GM12878 (cell line): Measurements from ENCODE around the gene KRT4. TPM values are rescaled to one million over a fixed set of nuclear protein-coding genes. Genes with fewer than 3 reads are reported as not detected.

Experiments used
- ATAC-seq: fragments of 200-7000 bp; cut with Tn5 transposase; 3 replicates; pipeline ENCODE4 v1.9.1; 2020; ENCODE audit warnings: mild to moderate bottlenecking, moderate library complexity
- BruUV-seq: library from RNA; stranded (reverse); fragments of 400-500 nt; replicated peaks from 2 replicates; lab custom pipeline; 2021; lab: Mats Ljungman, UMichigan
- CTCF ChIA-PET: fragments of 300-600 bp; sonication (Branson Sonifier 250); formaldehyde crosslinking; extraction: SDS; loops from one replicate; lab custom pipeline; 2021; ENCODE audit warnings: inconsistent platforms; lab: Yijun Ruan, JAX
- POLR2A ChIA-PET: fragments of 350-600 bp; formaldehyde crosslinking; extraction: SDS; loops from one replicate; lab custom pipeline; 2021; ENCODE audit warnings: inconsistent platforms; lab: Charles Lee
- RAD21 ChIA-PET: fragments of 300-600 bp; sonication (Branson Sonifier 250); formaldehyde crosslinking; loops from one replicate; lab custom pipeline; 2023; ENCODE audit warnings: antibody characterized with exemption; ENCODE audit not compliant: unreplicated experiment; lab: Charles Lee
- SMC1A ChIA-PET: fragments of 300-600 bp; sonication (Branson Sonifier 250); formaldehyde crosslinking; loops from one replicate; lab custom pipeline; 2023; ENCODE audit not compliant: unreplicated experiment, uncharacterized antibody; lab: Charles Lee
- DNase-seq: peaks from one replicate; pipeline ENCODE4 v3.0.0-alpha.2; 2011; ENCODE audit warnings: low read depth, low spot score
- FAIRE-seq: peaks from 3 replicates; lab custom pipeline; 2011; peaks lifted over from hg19 to GRCh38; lab: Jason Lieb, UNC
- H2AFZ ChIP-seq: 2 replicates; pipeline ENCODE4 v1.6.0; 2011; ENCODE audit warnings: low read depth, low read length, control low read depth; ENCODE audit not compliant: control insufficient read depth
- H3K27ac ChIP-seq: 2 replicates; pipeline ENCODE4 v1.5.1; 2011; ENCODE audit warnings: control low read depth; ENCODE audit not compliant: control insufficient read depth, insufficient read depth
- H3K27me3 ChIP-seq, 2 experiments: replicated peaks in 1 of 2; 2 replicates each; pipeline versions ENCODE4 v1.6.0 to v1.6.1; 2011; ENCODE audit warnings: low read length in 1 of 2; ENCODE audit not compliant: control insufficient read depth in 2 of 2, insufficient read depth in 2 of 2
- H3K36me3 ChIP-seq, 2 experiments: 2 replicates each; pipeline ENCODE4 v1.5.1; 2011; ENCODE audit warnings: low read length in 1 of 2; ENCODE audit not compliant: control insufficient read depth in 2 of 2, insufficient read depth in 2 of 2
- H3K4me1 ChIP-seq: 2 replicates; pipeline ENCODE4 v1.6.1; 2011; ENCODE audit warnings: mild to moderate bottlenecking, low read length, moderate library complexity, mixed read lengths; ENCODE audit not compliant: control insufficient read depth, insufficient read depth
- H3K4me2 ChIP-seq: 2 replicates; pipeline ENCODE4 v1.6.0; 2011; ENCODE audit warnings: control low read depth; ENCODE audit not compliant: control insufficient read depth, insufficient read depth
- H3K4me3 ChIP-seq: fragments of 200-600 bp; sonication (generic); 2 replicates; pipeline ENCODE4 v1.5.1; 2016
- H3K79me2 ChIP-seq: 2 replicates; pipeline ENCODE4 v1.6.0; 2011; ENCODE audit warnings: low read length; ENCODE audit not compliant: control insufficient read depth, insufficient read depth
- H3K9ac ChIP-seq: 2 replicates; pipeline ENCODE4 v1.8.0; 2011; ENCODE audit warnings: low read length, control low read depth, mixed read lengths; ENCODE audit not compliant: control insufficient read depth, insufficient read depth
- H3K9me3 ChIP-seq: replicated peaks from 3 replicates; pipeline ENCODE4 v1.5.1; 2011; ENCODE audit warnings: mild to moderate bottlenecking, low read length; ENCODE audit not compliant: control insufficient read depth, insufficient read depth
- H4K20me1 ChIP-seq: 2 replicates; pipeline ENCODE4 v1.6.0; 2011; ENCODE audit not compliant: control insufficient read depth, insufficient read depth
- ASH2L ChIP-seq: fragments of 300-600, 200-600 bp; sonication (generic); IDR thresholded peaks from 2 replicates; pipeline ENCODE4 v1.6.1; 2017; ENCODE audit warnings: low read depth, mild to moderate bottlenecking, borderline replicate concordance
- ATF2 ChIP-seq: IDR thresholded peaks from 2 replicates; pipeline ENCODE4 v1.6.1; 2012; ENCODE audit warnings: low read length, inconsistent platforms
- BRCA1 ChIP-seq: IDR thresholded peaks from 2 replicates; pipeline ENCODE4 v1.6.1; 2011; ENCODE audit warnings: low read depth, low read length, improper control_type of control experiment
- CBX5 ChIP-seq: sonication (generic); IDR thresholded peaks from 2 replicates; pipeline ENCODE4 v1.6.1; 2016; ENCODE audit warnings: low read depth, moderate library complexity, mild to moderate bottlenecking, inconsistent platforms
- GABPA ChIP-seq: IDR thresholded peaks from 2 replicates; pipeline ENCODE4 v1.6.1; 2014; ENCODE audit warnings: antibody characterized with exemption, low read depth, mild to moderate bottlenecking, inconsistent platforms
- HDAC2 ChIP-seq: fragments of 200-600 bp; sonication (generic); IDR thresholded peaks from 2 replicates; pipeline ENCODE4 v1.6.1; 2017
- IRF4 ChIP-seq: IDR thresholded peaks from 2 replicates; pipeline ENCODE4 v1.6.1; 2011; ENCODE audit warnings: low read depth, low read length
- JUNB ChIP-seq: IDR thresholded peaks from 2 replicates; pipeline ENCODE4 v1.6.1; 2016; ENCODE audit warnings: antibody characterized with exemption, mild to moderate bottlenecking
- KLF5 ChIP-seq: fragments of 450-650 bp; IDR thresholded peaks from 2 replicates; pipeline ENCODE4 v1.6.1; 2014; ENCODE audit warnings: mild to moderate bottlenecking; ENCODE audit not compliant: partially characterized antibody
- NKRF ChIP-seq: fragments of 450-650 bp; conservative IDR thresholded peaks from 2 replicates; pipeline ENCODE4 v1.6.1; 2017; ENCODE audit warnings: mild to moderate bottlenecking, moderate library complexity
- NR2C2 ChIP-seq: IDR thresholded peaks from 2 replicates; pipeline ENCODE4 v1.6.1; 2011; ENCODE audit warnings: borderline replicate concordance, low read depth; ENCODE audit not compliant: control insufficient read depth, insufficient read length
- POLR2AphosphoS5 ChIP-seq: IDR thresholded peaks from 2 replicates; pipeline ENCODE4 v1.6.1; 2011; ENCODE audit warnings: mild to moderate bottlenecking, low read length, inconsistent platforms
- RAD51 ChIP-seq: fragments of 450-650 bp; IDR thresholded peaks from 2 replicates; pipeline ENCODE4 v1.6.1; 2016; ENCODE audit warnings: moderate library complexity, mild to moderate bottlenecking, inconsistent platforms
- SIX5 ChIP-seq: IDR thresholded peaks from 2 replicates; pipeline ENCODE4 v1.6.1; 2011; ENCODE audit warnings: mild to moderate bottlenecking, low read depth, low read length, moderate library complexity; ENCODE audit not compliant: severe bottlenecking
- SMC3 ChIP-seq: IDR thresholded peaks from 2 replicates; pipeline ENCODE4 v1.6.1; 2011; ENCODE audit warnings: low read length, improper control_type of control experiment, borderline replicate concordance
- SPI1 ChIP-seq: IDR thresholded peaks from 2 replicates; pipeline ENCODE4 v1.6.1; 2011; ENCODE audit warnings: low read depth, mild to moderate bottlenecking, low read length, moderate library complexity, borderline replicate concordance; ENCODE audit not compliant: insufficient read depth
- TARDBP ChIP-seq: IDR thresholded peaks from 2 replicates; pipeline ENCODE4 v1.6.1; 2016; ENCODE audit warnings: borderline replicate concordance
- ZNF384 ChIP-seq: IDR thresholded peaks from 2 replicates; pipeline ENCODE4 v1.6.1; 2012; ENCODE audit warnings: low read depth, mild to moderate bottlenecking, low read length, improper control_type of control experiment, borderline replicate concordance
- ZNF592 ChIP-seq: fragments of 450-650 bp; IDR thresholded peaks from 2 replicates; pipeline ENCODE4 v1.6.1; 2017; ENCODE audit warnings: mild to moderate bottlenecking, moderate library complexity
- WGBS: methylation state at CpG from one replicate; pipeline ENCODE4 v1.1.6; 2016; ENCODE audit warnings: low lambda C conversion rate; ENCODE audit not compliant: insufficient replicate concordance, insufficient coverage; ENCODE audit errors: missing lambda C conversion rate; 5-methylcytosine and 5-hydroxymethylcytosine counted together
- in situ Hi-C: fragments of 300-500 bp; cut with MboI; formaldehyde crosslinking; loops from 9 replicates; pipeline ENCODE4 v1.14.3; 2018; ENCODE audit warnings: mixed read lengths
- intact Hi-C: fragments of 100-400 bp; cut with micrococcal nuclease; formaldehyde crosslinking; loops from one replicate; pipeline ENCODE4 v1.14.2; 2022; ENCODE audit not compliant: unreplicated experiment
- polyA plus RNA-seq, 11 experiments: library from polyadenylated mRNA; depleted of rRNA in 4 of 11; unstranded in 6 of 11; stranded (reverse) in 5 of 11; fragments of >200 nt; fragmentation: Nextera tagmentation in 4 of 11; fragmentation: Illumina TruSeq in 1 of 11; extraction: Ambion mirVana in 4 of 11; extraction: Trizol in 1 of 11; gene quantifications; 1 replicate in 1 of 11; 2 replicates in 10 of 11; pipeline versions ENCODE4 v1.2.1 to v1.2.3, GENCODE V29; 2011 to 2016; ENCODE audit warnings: inconsistent platforms in 2 of 11, missing spikeins in 2 of 11, low read depth in 1 of 11
- total RNA-seq, 4 experiments: library from RNA; depleted of rRNA in 3 of 4; stranded (reverse); fragments of >200 nt in 3 of 4; fragmentation: Illumina TruSeq in 1 of 4; extraction: Trizol in 1 of 4; gene quantifications; 2 replicates each; pipeline versions ENCODE4 v1.2.1 to v1.2.3, GENCODE V29; 2013 to 2021

The KRT4 gene
- total and polyA plus RNA-seq, 10 of the 15 experiments (the other 5 are each of a cell fraction or from before 2014, with no cell fraction given): not detected

GRCh38 chr12:52817699-52818238 lies 3.9 kb upstream of the KRT4 start:
- BruUV-seq: no TSS peak
- in situ Hi-C loops (no loop called here), intact Hi-C loops (no loop called here)
- ChIA-PET SMC1A (no interaction called here), POLR2A (no interaction called here), RAD21 (no interaction called here), CTCF (no interaction called here)
- H3K36me3 ChIP-seq: no peaks in the 10 kb centered on the region
- no peak for ATAC-seq
- no peak overlapping the region for H3K4me2 ChIP-seq
- H3K79me2 ChIP-seq: no peaks in the 10 kb centered on the region
- no peaks in the 10 kb centered on the region; the same call in 1 of the 2 replicates for H4K20me1 ChIP-seq
- H3K4me1 ChIP-seq: no peaks in the 10 kb centered on the region
- no peak overlapping the region for H3K9ac ChIP-seq
- H3K27me3 ChIP-seq: peaks cover 0 to 7% of the 10 kb centered on the region in 2 experiments; a peak in 1 of 4 replicates
- no peak overlapping the region for H3K4me3 ChIP-seq
- no peak for DNase-seq
- 37% methylated on average over 2 of the region's 2 CpGs for WGBS
- no peak overlapping the region for H3K27ac ChIP-seq
- no peak overlapping the region for H2AFZ ChIP-seq
- TF ChIP-seq POLR2AphosphoS5 (no peak), HDAC2 (no peak), JUNB (no peak), NR2C2 (no peak), NKRF (no peak), ZNF592 (no peak), RAD51 (no peak), SIX5 (no peak), SPI1 (no peak), ATF2 (no peak), TARDBP (no peak), KLF5 (no peak), ZNF384 (no peak), CBX5 (no peak), BRCA1 (no peak), IRF4 (no peak), SMC3 (no peak), ASH2L (no peak), GABPA (no peak)
- TF ChIP-seq, all 136 proteins: peak for 0
- FAIRE-seq: no peak
- no peaks in the 10 kb centered on the region for H3K9me3 ChIP-seq
